ENCODE data around the gene RPL12. TPM values are rescaled to one million over a fixed set of nuclear protein-coding genes. Genes with fewer than 3 reads are reported as not detected.

RPL12 gene
- total RNA-seq, 1 donor from 2014 or later: 1,018 TPM

DNA sequence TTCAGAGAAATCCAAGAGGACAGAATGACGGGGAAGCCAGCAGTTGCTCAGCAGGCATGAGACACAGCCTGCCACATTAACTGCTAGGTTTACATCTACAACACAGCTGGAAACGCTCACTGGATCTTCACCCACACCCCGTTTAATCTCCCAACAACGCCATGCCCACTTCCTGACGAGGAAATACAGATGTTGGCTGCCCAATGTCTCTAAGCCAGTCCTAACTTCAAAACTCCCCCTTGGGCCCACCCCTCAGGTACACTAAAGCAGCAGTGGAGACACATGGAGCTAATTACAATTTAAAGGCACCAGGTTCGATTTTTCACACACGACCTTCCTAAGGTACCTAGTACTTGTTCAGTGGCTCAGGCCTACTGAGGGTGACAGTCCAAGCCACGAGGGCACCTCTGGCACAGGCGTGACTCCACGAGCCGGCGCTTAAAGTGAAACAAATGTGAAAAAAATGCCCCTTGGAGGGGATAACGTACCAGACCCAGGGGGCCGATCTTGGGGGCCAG is 904 bp downstream of the RPL12 start:
- H3K4me1 ChIP-seq: peaks cover 38% of the 10 kb centered on the region
- no peaks in the 10 kb centered on the region for H3K9me3 ChIP-seq
- H3K27me3 ChIP-seq (ENCODE audit: low read depth): no peaks in the 10 kb centered on the region
- DNase-seq: no peak
- peak overlapping the region; percentile 92 for H3K27ac ChIP-seq
- H3K4me3 ChIP-seq: peak overlapping the region; percentile 81
- peaks cover 49% of the 10 kb centered on the region for H3K36me3 ChIP-seq
- TF ChIP-seq, protein P1, sequence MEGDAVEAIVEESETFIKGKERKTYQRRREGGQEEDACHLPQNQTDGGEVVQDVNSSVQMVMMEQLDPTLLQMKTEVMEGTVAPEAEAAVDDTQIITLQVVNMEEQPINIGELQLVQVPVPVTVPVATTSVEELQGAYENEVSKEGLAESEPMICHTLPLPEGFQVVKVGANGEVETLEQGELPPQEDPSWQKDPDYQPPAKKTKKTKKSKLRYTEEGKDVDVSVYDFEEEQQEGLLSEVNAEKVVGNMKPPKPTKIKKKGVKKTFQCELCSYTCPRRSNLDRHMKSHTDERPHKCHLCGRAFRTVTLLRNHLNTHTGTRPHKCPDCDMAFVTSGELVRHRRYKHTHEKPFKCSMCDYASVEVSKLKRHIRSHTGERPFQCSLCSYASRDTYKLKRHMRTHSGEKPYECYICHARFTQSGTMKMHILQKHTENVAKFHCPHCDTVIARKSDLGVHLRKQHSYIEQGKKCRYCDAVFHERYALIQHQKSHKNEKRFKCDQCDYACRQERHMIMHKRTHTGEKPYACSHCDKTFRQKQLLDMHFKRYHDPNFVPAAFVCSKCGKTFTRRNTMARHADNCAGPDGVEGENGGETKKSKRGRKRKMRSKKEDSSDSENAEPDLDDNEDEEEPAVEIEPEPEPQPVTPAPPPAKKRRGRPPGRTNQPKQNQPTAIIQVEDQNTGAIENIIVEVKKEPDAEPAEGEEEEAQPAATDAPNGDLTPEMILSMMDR (IDR thresholded peaks at IDR 0.05): no peak
- intact Hi-C loops (cut with DNase I): no loop called here
- ATAC-seq: peak; percentile 4 to 20

DNA sequence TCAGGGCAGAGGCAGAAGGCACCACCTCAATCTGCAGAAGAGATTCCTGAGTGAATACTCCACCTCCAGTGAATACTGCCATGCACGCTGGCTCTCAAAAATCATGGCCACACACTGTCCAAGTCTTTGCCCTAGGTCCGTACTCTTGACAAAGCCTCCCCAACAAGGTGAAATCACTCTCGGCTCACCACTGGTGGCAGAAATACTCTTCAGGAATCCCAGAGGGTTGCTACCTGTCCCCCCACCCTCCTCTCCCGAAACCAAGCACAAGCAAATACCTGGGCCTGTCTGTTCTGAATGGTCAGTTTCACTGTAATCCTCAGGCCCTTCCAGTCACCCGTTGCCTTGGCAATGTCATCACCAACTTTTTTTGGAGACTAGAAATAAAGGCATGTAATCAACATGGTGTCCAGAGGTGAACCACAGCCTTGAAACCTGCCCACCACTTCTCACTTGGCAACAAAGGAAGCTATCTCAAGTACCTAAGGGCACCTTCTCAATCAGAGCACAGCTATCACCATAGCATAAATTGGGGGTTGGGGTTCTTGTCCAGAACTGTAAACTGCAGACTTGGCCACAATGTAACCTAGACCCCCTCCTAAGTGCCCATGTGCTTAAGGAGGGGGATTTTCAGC is 1.8 kb downstream of the RPL12 start:
- intact Hi-C loops (cut with DNase I): no loop called here
- ATAC-seq: no peak
- peaks cover 35% of the 10 kb centered on the region for H3K4me1 ChIP-seq
- H3K9me3 ChIP-seq: no peaks in the 10 kb centered on the region
- peak overlapping the region; percentile 56 for H3K27ac ChIP-seq
- TF ChIP-seq, protein P1 (IDR thresholded peaks at IDR 0.05): no peak
- DNase-seq: no peak
- H3K4me3 ChIP-seq: peak overlapping the region; percentile 81
- H3K27me3 ChIP-seq (ENCODE audit: low read depth): no peaks in the 10 kb centered on the region
- H3K36me3 ChIP-seq: peaks cover 55% of the 10 kb centered on the region

DNA sequence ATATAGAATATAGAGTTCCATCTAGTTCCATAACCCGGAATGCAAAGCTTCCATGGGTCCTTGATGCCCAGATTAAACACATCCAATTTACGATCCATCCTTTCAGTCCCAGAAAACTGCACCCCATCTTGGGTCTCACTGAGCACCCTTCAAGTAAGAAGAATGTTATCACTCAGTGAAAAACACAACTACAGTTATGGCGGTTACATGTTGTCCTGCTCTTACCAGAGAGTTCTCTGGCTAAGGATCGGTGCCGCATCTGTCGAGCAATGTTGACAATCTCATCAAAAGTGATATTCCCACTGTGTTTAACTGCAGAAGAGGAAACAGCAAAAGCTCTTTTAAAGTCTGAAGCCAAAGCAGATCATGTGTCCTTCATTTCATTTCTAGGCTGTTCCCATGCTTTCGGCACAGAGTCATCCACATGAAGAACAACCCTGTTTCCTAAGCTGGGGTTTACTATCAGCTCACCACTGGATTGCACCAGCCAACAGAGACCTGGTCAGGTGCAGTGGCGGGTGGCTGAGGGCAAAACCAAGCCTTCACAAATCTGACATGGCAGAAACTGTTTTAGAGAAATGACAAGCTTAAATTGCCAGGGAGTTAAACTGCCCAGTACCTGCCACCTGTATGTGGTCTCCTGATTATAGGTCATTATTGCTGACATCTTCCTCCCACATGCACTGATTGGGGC is 2.9 kb downstream of the RPL12 start:
- intact Hi-C loops (cut with DNase I): no loop called here
- no peak overlapping the region for H3K27ac ChIP-seq

DNA sequence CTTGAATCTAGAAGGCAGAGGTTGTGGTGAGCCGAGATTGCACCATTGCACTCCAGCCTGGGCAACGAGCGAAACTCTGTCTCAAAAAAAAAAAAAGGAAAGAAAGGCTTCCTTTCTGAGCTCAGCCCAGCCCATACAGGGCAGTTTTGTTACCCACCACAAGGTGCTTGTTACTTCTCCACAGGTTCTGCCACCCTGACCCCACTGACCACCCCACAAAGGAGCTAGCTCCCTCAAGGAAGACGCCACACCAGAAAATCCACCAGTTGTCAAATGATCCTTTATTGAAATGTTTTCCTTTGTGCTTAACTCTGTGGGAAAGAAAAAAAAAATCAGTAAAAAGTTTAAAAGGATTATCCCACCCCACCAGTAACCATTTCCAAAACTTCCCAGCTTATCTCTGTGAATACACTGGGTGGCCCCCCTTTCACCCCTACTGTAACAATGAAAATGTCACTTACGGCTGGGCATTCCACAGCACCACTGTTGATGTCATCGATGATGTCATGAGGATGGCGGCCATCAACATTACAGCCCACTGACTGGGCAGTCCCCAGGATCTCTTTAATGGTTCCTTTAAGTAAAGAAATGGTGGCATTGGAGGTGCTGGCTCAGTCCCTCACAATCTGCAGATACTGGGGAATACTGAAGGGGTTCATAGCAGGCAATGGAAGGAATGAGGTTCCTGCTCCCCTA is 3.6 kb downstream of the RPL12 start:
- no peaks in the 10 kb centered on the region for H3K27me3 ChIP-seq (ENCODE audit: low read depth)
- intact Hi-C loops (cut with DNase I): no loop called here
- TF ChIP-seq, protein P1 (IDR thresholded peaks at IDR 0.05): no peak
- H3K9me3 ChIP-seq: no peaks in the 10 kb centered on the region
- ATAC-seq (no peak), DNase-seq (no peak)
- H3K27ac ChIP-seq: no peak overlapping the region
- peaks cover 29% of the 10 kb centered on the region for H3K4me1 ChIP-seq
- peaks cover 70% of the 10 kb centered on the region for H3K36me3 ChIP-seq
- H3K4me3 ChIP-seq: no peak overlapping the region

More for the DNA sequence above, 2.9 kb downstream of the RPL12 start:
- peaks cover 35% of the 10 kb centered on the region for H3K4me1 ChIP-seq
- H3K36me3 ChIP-seq: peaks cover 63% of the 10 kb centered on the region
- H3K27me3 ChIP-seq (ENCODE audit: low read depth): no peaks in the 10 kb centered on the region
- TF ChIP-seq, protein P1 (IDR thresholded peaks at IDR 0.05): no peak
- ATAC-seq (no peak), DNase-seq (no peak)
- H3K4me3 ChIP-seq: no peak overlapping the region
- H3K9me3 ChIP-seq: no peaks in the 10 kb centered on the region

DNA sequence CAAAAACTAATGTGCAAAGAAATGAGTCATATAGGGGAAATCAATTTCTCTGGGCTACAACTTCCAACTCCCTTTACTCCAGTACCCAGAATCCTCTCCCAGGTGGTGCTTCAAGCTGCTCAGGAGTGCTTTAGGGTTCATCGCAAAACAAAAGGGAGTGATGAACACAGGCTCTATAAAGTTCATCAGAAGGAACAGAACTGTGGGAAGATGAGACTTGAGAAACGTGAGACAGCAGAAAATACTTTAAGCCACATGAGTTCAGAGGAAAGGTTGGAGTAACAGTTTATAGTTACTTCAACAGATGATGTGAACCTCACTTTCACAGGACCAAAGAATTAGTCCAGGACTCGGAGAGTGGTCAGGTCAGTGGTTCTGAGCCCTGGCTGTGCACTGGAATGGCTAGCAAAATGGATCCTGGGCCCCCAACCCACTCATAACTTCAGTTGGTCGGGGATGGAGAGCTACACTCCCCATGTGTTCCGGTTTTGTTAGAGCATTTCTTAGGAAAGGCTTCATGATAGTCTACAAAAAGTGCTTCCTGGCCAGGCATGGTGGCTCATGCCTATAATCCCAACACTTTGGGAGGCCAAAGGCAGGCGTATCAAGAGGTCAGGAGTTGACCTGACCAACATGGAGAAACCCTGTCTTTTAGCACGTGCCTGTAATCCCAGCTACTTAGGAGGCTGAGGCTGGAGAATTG is 4.3 kb downstream of the RPL12 start:
- Histone ChIP-seq H3K36me3 (peaks cover 77% of the 10 kb centered on the region), H3K4me1 (peaks cover 22% of the 10 kb centered on the region), H3K27ac (no peak overlapping the region), H3K9me3 (no peaks in the 10 kb centered on the region), H3K27me3 (ENCODE audit: low read depth) (no peaks in the 10 kb centered on the region), H3K4me3 (no peak overlapping the region)
- TF ChIP-seq, protein P1 (IDR thresholded peaks at IDR 0.05): no peak
- no peak for ATAC-seq
- no peak for DNase-seq
- intact Hi-C loops (cut with DNase I): no loop called here

All from lower lobe of right lung (tissue), 2 donors.